A673 (cell line): ENCODE data around the gene FTCDNL1.

ENCODE experiments used
- CTCF ChIP-seq: fragments of 300-800, 200-600 bp; sonication (generic); conservative IDR thresholded peaks from 2 replicates; pipeline ENCODE4 v1.5.1; 2017; ENCODE audit warnings: low read depth, mild to moderate bottlenecking, antibody characterized with exemption, low read length, moderate library complexity, mixed read lengths
- EZH2 ChIP-seq: fragments of 200-600 bp; sonication (generic); IDR thresholded peaks from 2 replicates; pipeline ENCODE4 v1.6.1; 2017; ENCODE audit warnings: borderline replicate concordance, low read depth, mild to moderate bottlenecking, mixed read lengths, antibody characterized with exemption, low read length; ENCODE audit not compliant: poor library complexity, severe bottlenecking

GRCh38 chr2:199804831-199805230 is 46.2 kb downstream of the FTCDNL1 start:
- TF ChIP-seq CTCF (no peak), EZH2 (no peak)
